ENCODE measurements around the gene KLHL26.

The KLHL26 gene

DNA sequence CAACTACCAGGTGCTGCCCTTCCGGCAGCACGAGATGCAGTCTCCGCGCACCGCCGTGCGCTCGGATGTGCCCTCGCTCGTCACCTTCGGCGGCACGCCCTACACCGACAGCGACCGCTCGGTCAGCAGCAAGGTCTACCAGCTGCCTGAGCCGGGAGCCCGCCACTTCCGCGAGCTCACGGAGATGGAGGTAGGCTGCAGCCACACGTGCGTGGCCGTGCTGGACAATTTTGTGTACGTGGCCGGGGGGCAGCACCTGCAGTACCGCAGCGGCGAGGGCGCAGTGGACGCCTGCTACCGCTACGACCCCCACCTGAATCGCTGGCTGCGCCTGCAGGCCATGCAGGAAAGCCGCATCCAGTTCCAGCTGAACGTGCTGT is 31.4 kb downstream of the KLHL26 start:
- no peaks in the 10 kb centered on the region for H3K27me3 ChIP-seq (ENCODE audit: insufficient read depth, low read length, poor library complexity)
- DNase-seq (no peak), ATAC-seq (ENCODE audit: insufficient read depth, low read depth) (no peak)
- TF ChIP-seq, protein P1, sequence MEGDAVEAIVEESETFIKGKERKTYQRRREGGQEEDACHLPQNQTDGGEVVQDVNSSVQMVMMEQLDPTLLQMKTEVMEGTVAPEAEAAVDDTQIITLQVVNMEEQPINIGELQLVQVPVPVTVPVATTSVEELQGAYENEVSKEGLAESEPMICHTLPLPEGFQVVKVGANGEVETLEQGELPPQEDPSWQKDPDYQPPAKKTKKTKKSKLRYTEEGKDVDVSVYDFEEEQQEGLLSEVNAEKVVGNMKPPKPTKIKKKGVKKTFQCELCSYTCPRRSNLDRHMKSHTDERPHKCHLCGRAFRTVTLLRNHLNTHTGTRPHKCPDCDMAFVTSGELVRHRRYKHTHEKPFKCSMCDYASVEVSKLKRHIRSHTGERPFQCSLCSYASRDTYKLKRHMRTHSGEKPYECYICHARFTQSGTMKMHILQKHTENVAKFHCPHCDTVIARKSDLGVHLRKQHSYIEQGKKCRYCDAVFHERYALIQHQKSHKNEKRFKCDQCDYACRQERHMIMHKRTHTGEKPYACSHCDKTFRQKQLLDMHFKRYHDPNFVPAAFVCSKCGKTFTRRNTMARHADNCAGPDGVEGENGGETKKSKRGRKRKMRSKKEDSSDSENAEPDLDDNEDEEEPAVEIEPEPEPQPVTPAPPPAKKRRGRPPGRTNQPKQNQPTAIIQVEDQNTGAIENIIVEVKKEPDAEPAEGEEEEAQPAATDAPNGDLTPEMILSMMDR (IDR thresholded peaks at IDR 0.05; ENCODE audit: borderline replicate concordance, extremely low read depth, low read length, poor library complexity, severe bottlenecking), result no peak
- TF ChIP-seq EZH2 (IDR thresholded peaks at IDR 0.05; ENCODE audit: borderline replicate concordance, low read depth, low read length, severe bottlenecking), result no peak
- peaks cover 7% of the 10 kb centered on the region for H3K79me2 ChIP-seq (ENCODE audit: insufficient read depth, low read length)
- no peak overlapping the region for H2AFZ ChIP-seq (ENCODE audit: low read depth, low read length)
- no peak overlapping the region for H3K4me3 ChIP-seq (ENCODE audit: low read depth in 1 of 2, low read length in 2 of 2)
- no peak overlapping the region for H3K9ac ChIP-seq (ENCODE audit: low read depth, low read length)
- no peaks in the 10 kb centered on the region for H3K4me1 ChIP-seq (ENCODE audit: insufficient read depth, low read length)
- no peaks in the 10 kb centered on the region for H3K9me3 ChIP-seq (ENCODE audit: insufficient read depth, low read length, severe bottlenecking)
- peaks cover 22% of the 10 kb centered on the region for H4K20me1 ChIP-seq (ENCODE audit: insufficient read depth, low read length)
- no peak overlapping the region for H3K27ac ChIP-seq (ENCODE audit: low read length)
- peaks cover 73% of the 10 kb centered on the region for H3K36me3 ChIP-seq (ENCODE audit: insufficient read depth, low read length)
- H3K4me2 ChIP-seq (ENCODE audit: insufficient read depth, low read length), result no peak overlapping the region

DNA sequence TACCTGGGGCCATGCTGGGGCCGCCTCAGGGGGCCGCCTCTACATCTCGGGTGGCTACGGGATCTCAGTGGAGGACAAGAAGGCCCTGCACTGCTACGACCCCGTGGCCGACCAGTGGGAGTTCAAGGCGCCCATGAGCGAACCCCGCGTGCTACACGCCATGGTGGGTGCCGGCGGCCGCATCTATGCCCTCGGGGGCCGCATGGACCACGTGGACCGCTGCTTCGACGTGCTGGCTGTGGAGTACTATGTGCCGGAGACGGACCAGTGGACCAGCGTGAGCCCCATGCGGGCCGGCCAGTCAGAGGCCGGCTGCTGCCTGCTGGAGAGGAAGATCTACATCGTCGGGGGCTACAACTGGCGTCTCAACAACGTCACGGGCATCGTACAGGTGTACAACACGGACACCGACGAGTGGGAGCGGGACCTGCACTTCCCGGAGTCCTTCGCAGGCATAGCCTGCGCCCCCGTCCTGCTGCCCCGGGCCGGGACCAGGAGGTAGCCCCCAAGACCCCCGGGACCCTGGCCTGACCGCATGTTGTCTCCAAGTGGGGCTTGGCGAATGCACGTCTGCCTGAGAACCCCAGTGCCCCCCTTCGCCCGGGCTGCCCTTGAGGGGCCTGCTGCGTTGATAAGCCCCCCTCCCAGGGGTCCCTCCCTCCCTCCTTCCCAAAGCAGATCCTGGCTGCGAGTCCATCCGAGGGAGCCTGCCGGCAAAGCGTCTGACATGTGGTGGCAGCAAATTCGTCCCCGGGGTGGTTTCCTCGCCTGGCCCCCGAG is 32.1 kb downstream of the KLHL26 start:
- TF ChIP-seq, protein P1 (IDR thresholded peaks at IDR 0.05; ENCODE audit: borderline replicate concordance, extremely low read depth, low read length, poor library complexity, severe bottlenecking), result no peak
- TF ChIP-seq EZH2 (IDR thresholded peaks at IDR 0.05; ENCODE audit: borderline replicate concordance, low read depth, low read length, severe bottlenecking), result no peak
- Histone ChIP-seq H3K9me3 (ENCODE audit: insufficient read depth, low read length, severe bottlenecking) (no peaks in the 10 kb centered on the region), H3K36me3 (ENCODE audit: insufficient read depth, low read length) (peaks cover 72% of the 10 kb centered on the region), H3K4me2 (ENCODE audit: insufficient read depth, low read length) (no peak overlapping the region), H3K79me2 (ENCODE audit: insufficient read depth, low read length) (0 out of 2 replicates have a peak, but pooled peaks cover 3% of the 10 kb centered on the region), H3K4me3 (ENCODE audit: low read depth in 1 of 2, low read length in 2 of 2) (no peak overlapping the region), H3K27ac (ENCODE audit: low read length) (no peak overlapping the region), H4K20me1 (ENCODE audit: insufficient read depth, low read length) (peaks cover 20% of the 10 kb centered on the region), H2AFZ (ENCODE audit: low read depth, low read length) (no peak overlapping the region), H3K9ac (ENCODE audit: low read depth, low read length) (no peak overlapping the region), H3K4me1 (ENCODE audit: insufficient read depth, low read length) (no peaks in the 10 kb centered on the region), H3K27me3 (ENCODE audit: insufficient read depth, low read length, poor library complexity) (no peaks in the 10 kb centered on the region)
- ATAC-seq (ENCODE audit: insufficient read depth, low read depth) (no peak), DNase-seq (no peak)

DNA sequence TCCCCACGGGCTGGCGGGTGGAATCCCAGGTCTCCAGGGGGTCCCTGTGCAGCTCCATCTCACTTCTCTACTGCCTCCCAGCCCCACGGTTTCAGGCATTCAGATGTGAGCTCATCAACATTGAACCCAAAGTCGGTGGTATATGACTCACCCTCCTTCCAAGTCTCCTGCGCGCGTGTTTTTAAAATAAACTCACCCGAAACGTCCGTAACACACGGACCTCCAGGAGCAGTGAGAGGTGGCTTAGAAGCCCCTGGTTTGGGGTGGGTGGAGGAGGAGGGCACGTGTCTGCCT is 32.6 kb downstream of the KLHL26 start:
- H3K9me3 ChIP-seq (ENCODE audit: insufficient read depth, low read length, severe bottlenecking), result no peaks in the 10 kb centered on the region
- peaks cover 20% of the 10 kb centered on the region for H4K20me1 ChIP-seq (ENCODE audit: insufficient read depth, low read length)
- no peaks in the 10 kb centered on the region for H3K79me2 ChIP-seq (ENCODE audit: insufficient read depth, low read length)
- H3K36me3 ChIP-seq (ENCODE audit: insufficient read depth, low read length), result peaks cover 68% of the 10 kb centered on the region
- TF ChIP-seq EZH2 (IDR thresholded peaks at IDR 0.05; ENCODE audit: borderline replicate concordance, low read depth, low read length, severe bottlenecking), result no peak
- no peak overlapping the region for H3K4me3 ChIP-seq (ENCODE audit: low read depth in 1 of 2, low read length in 2 of 2)
- no peak overlapping the region for H3K9ac ChIP-seq (ENCODE audit: low read depth, low read length)
- no peak overlapping the region for H2AFZ ChIP-seq (ENCODE audit: low read depth, low read length)
- H3K4me2 ChIP-seq (ENCODE audit: insufficient read depth, low read length), result no peak overlapping the region
- H3K27me3 ChIP-seq (ENCODE audit: insufficient read depth, low read length, poor library complexity), result no peaks in the 10 kb centered on the region
- ATAC-seq (ENCODE audit: insufficient read depth, low read depth), result no peak
- no peak overlapping the region for H3K27ac ChIP-seq (ENCODE audit: low read length)
- no peaks in the 10 kb centered on the region for H3K4me1 ChIP-seq (ENCODE audit: insufficient read depth, low read length)
- DNase-seq, result no peak

DNA sequence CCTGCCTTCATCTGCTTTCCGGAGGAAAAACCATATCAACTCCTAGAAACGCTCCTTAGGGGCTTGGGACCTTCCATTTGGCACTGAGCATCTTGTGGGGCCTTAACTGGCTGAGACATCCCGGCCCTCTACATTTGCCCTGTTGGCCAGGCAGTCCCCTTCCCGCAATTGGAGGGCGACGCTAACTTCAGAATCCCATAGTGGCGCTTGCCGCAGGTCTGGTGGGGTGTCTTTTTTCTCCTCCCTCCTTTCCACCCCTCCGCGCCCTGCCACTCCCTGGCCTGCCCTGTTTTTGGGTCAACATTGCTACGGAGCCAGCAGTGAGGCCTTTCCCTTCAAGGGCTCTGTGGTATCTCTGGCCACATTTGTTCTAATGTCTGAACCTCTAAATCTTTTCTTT is 33.1 kb downstream of the KLHL26 start:
- Histone ChIP-seq H3K79me2 (ENCODE audit: insufficient read depth, low read length) (no peaks in the 10 kb centered on the region), H3K36me3 (ENCODE audit: insufficient read depth, low read length) (peaks cover 68% of the 10 kb centered on the region), H3K9me3 (ENCODE audit: insufficient read depth, low read length, severe bottlenecking) (no peaks in the 10 kb centered on the region), H3K4me1 (ENCODE audit: insufficient read depth, low read length) (no peaks in the 10 kb centered on the region), H3K27ac (ENCODE audit: low read length) (no peak overlapping the region), H3K4me3 (ENCODE audit: low read depth in 1 of 2, low read length in 2 of 2) (no peak overlapping the region), H2AFZ (ENCODE audit: low read depth, low read length) (no peak overlapping the region), H3K9ac (ENCODE audit: low read depth, low read length) (no peak overlapping the region), H3K4me2 (ENCODE audit: insufficient read depth, low read length) (no peak overlapping the region), H4K20me1 (ENCODE audit: insufficient read depth, low read length) (peaks cover 20% of the 10 kb centered on the region), H3K27me3 (ENCODE audit: insufficient read depth, low read length, poor library complexity) (no peaks in the 10 kb centered on the region)
- ATAC-seq (ENCODE audit: insufficient read depth, low read depth) (no peak), DNase-seq (no peak)
- TF ChIP-seq, protein P1 (IDR thresholded peaks at IDR 0.05; ENCODE audit: borderline replicate concordance, extremely low read depth, low read length, poor library complexity, severe bottlenecking), result no peak
- no peak for TF ChIP-seq EZH2 (IDR thresholded peaks at IDR 0.05; ENCODE audit: borderline replicate concordance, low read depth, low read length, severe bottlenecking)

Data from DND-41 (cell line).